GM21737 (cell line): ENCODE data around the gene NDFIP2.
"Not testable (repeated sequence)": the region's sequence is repeated elsewhere in the genome, so short reads cannot be mapped to it uniquely, and the experiment has no call there.

Experiments
- ATAC-seq: cut with Tn5 transposase; IDR thresholded peaks from one replicate; pipeline ENCODE4 v1.9.1; 2021; ENCODE audit warnings: mild to moderate bottlenecking, moderate library complexity; ENCODE audit not compliant: unreplicated experiment

Gene NDFIP2

DNA sequence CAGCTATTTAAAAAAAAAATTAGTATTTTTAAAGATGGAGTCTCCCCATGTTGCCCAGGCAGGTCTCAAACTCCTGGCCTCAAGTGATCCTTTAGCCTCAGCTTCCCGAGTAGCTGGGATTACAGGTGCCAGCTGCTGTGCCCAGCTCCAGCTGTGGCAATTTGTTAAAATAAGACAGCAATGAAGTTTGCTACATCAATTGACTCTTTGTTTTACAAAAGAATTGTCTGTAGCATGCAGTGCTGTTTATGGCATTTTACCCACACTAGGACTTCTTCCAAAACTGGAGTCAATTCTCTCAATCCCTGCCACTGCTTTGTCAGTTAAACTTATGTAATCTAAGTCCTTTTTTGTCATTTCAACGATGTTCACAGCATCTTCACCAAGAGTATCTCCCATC lies 49.3 kb downstream of the NDFIP2 start:
- ATAC-seq: no peak

DNA sequence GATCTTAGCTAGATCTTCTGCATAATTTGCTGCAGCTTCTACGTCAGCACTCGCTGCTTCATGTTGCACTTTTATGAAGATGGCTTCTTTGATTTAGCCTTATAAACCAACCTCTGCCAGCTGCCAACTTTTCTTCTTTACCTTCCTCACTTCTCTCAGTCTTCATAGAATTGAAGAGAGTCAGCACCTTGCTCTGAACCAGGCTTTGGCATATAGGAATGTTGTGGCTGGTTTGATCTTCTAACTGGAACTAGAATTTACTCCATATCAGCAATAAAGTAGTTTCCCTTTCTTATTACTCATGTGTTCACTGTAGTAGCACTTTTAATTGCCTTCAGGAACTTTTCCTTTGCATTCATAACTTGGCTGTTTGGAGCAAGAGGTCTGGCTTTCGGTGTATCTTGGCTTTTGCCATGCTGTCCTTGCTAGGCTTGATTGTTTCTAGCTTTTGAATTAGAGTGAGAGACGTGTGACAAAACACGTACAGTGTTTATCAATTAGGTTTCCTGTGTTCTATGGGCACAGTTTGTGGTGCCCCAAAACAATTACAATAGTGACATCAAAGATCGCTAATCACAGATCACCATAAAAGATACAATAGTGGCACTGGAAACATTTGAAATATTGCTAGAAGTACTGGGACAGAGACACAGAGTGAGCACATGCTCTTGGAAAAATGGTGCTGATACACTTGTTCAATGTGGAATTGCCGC lies 50.7 kb downstream of the NDFIP2 start:
- ATAC-seq: no peak

GRCh38 chr13:79532576-79532975 lies 51.6 kb downstream of the NDFIP2 start:
- ATAC-seq: no peak

DNA sequence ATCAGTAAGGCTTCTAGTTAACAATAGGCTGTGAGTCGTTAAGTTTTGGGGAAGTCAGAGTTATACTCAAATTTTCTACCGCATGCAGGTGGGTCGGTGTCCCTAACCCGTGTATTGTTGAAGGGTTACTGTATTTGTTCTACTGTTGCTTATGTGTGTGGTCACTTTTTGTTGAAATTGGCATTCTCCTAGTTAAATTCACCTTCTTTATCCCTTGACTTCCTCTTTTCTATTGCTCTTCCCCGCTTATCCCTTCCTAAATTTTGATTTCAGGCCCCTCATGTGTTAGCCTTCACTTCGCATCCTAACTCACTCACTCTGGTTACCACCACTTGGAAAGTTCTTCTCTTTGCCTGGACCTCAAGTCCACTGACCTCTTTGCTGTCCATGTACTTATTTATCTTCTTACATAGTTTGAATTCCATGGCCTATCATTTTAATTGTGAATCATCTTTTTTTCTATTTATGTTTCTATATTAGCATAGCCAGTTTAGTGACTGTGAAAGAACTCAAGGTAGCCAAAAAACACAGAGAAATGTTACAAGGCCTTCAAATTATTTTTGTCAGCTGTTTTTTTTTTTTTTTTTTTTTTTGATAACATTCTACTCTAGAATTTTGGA lies 52.9 kb downstream of the NDFIP2 start:
- ATAC-seq: no peak

GRCh38 chr13:79534596-79534995 lies 53.6 kb downstream of the NDFIP2 start:
- ATAC-seq: no peak

GRCh38 chr13:79538757-79539156 lies 57.8 kb downstream of the NDFIP2 start:
- no peak for ATAC-seq

GRCh38 chr13:79540504-79540903 lies 59.5 kb downstream of the NDFIP2 start:
- no peak for ATAC-seq

DNA sequence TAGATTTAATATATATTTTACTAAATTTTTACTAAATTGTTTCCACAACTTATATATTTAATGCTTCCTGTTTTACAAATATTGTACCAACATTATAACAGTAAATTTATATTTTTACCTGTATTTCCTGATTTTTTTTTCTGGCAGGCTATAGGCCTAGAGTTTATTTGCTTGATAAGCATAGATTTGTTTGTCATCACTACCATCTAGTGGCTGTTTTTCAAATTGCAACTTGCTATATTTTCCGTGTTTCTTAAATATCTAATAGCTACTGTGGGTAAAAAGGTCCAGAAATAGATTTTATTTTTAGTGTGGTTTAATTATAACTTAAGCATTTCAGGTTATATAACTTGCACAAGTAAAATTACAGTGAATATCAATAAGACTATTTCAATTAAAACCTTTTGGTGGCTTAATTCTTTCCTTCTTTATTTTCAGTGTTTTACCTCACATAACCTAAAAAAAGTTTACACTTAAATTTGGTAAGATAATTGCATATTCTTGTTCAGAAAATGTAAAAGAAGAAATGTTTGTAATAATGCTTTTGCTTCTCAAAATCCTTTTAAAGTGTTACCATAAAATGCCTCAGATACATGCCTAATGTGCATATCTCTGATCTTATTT lies 60.6 kb downstream of the NDFIP2 start:
- ATAC-seq: no peak

- ATAC-seq: no peak
Measured at GRCh38 chr13:79543883-79544282, 62.9 kb downstream of the NDFIP2 start.

- ATAC-seq: no peak
Measured at GRCh38 chr13:79547211-79548195, 66.5 kb downstream of the NDFIP2 start.

- ATAC-seq: no peak
Measured at GRCh38 chr13:79548902-79549301, 67.9 kb downstream of the NDFIP2 start.

DNA sequence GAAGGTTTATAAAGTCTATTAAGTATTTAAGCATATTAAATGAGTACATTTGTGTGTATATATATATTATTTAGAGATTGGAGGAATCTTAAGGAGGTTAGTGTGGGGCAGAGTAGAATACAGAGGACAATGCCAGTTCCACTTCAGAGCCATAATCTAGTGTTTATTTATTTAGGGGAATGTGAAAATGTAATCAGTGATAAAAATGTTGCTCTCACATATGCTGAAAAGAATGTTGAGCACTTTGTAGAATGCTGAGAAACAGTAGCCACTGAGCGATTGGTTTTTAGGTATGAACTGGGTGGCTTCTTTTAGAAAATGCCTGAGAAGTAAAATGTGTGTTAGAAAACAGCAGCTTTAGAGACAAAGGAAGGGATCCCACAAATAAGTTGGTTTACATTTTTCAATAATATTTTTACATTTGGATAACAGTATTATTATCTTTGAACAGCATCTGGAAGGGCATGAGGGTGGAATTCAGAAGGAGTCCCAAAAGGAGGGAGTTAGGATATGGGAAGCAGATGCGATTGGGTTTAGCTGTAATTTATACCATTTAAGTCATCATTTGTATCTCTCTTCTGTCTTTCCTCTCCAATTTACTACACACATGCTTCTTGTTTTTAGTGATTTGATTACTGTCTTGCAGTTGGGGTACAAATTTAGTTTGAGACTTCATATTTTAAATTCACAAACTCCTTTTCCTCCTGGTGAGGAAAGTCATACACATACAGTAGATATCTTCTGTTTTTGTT lies 68.6 kb downstream of the NDFIP2 start:
- ATAC-seq: no peak

- ATAC-seq: no peak
Measured at GRCh38 chr13:79557666-79558065, 76.7 kb downstream of the NDFIP2 start.

GRCh38 chr13:79560954-79561353 lies 80.0 kb downstream of the NDFIP2 start:
- no peak for ATAC-seq

DNA sequence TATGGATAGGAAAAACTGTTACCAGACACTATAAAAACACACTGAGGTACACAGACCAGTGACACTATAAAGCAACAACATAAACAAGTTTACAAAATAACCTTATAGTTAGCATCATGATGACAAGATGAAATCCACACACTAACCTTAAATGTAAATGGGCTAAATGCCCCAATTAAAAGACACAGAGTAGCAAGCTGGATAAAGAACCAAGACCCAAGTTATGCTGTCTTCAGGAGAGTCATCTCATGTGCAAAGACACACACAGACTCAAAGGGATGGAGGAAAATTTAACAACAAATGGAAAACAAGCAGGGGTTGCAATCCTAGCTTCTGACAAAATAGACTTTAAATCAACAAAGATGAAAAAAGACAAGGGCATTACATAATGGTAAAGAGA lies 81.6 kb downstream of the NDFIP2 start:
- no peak for ATAC-seq

- no peak for ATAC-seq
Measured at GRCh38 chr13:79566118-79566517, 85.2 kb downstream of the NDFIP2 start.

GRCh38 chr13:79571147-79571546 lies 90.2 kb downstream of the NDFIP2 start:
- ATAC-seq: no peak

DNA sequence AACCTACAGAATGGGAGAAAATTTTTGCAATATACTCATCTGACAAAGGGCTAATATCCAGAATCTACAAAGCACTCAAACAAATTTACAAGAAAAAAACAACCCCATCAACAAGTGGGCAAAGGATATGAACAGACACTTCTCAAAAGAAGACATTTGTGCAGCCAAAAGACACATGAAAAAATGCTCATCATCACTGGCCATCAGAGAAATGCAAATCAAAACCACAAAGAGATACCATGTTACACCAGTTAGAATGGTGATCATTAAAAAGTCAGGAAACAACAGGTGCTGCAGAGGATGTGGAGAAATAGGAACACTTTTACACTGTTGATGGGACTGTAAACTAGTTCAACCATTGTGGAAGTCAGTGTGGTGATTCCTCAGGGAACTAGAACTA lies 92.9 kb downstream of the NDFIP2 start:
- not testable (repeated sequence) for ATAC-seq

DNA sequence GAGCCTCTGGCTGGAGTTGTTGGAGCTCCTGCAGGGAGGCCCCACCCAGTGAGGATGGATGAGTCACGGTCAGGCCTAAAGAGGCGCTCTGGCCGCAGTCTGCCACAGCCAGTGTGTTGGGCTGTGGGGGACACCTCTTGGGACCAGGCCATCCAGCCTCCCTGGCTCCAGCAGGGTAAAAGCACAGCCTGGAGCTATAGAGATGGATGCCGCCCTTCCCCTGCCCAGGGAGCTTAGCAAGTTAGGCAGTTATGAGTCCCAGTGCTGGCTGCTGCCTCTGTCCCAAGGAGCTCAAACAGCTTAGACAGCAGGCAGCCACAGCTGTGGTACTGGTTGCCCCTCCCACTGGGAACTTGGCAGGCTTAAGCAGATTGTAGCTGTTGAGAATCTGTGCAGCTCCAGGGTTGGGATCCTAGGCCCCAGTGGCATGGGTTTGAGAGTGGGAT lies 100.9 kb downstream of the NDFIP2 start:
- no peak for ATAC-seq

GRCh38 chr13:79582896-79583295 lies 101.9 kb downstream of the NDFIP2 start:
- no peak for ATAC-seq
